Sigmoid colon (tissue), 7 donors: Measurements from ENCODE around the gene INTS11. TPM values are rescaled to one million over a fixed set of nuclear protein-coding genes. Genes with fewer than 3 reads are reported as not detected.

Experiments
- DNase-seq: peaks from one replicate; pipeline ENCODE4 v3.0.0-alpha.2; 2019
- H3K27ac ChIP-seq, 4 donors: fragments of 200-600 bp; sonication (generic); one replicate each; pipeline ENCODE4 v1.5.1; 2016 to 2019; ENCODE audit warnings: mild to moderate bottlenecking in 1 of 4
- H3K27me3 ChIP-seq, 3 donors: fragments of 200-600 bp; sonication (generic); one replicate each; pipeline ENCODE4 v1.5.1; 2019; ENCODE audit warnings: mild to moderate bottlenecking in 1 of 3
- H3K36me3 ChIP-seq, 4 donors: fragments of 200-600 bp; sonication (generic); one replicate each; pipeline ENCODE4 v1.5.1; 2016 to 2019
- H3K4me1 ChIP-seq, 4 donors: fragments of 200-600 bp; sonication (generic); one replicate each; pipeline ENCODE4 v1.5.1; 2017 to 2019
- H3K4me3 ChIP-seq, 4 donors: fragments of 200-600 bp; sonication (generic); one replicate each; pipeline ENCODE4 v1.5.1; 2017 to 2019; ENCODE audit warnings: mild to moderate bottlenecking in 2 of 4, moderate library complexity in 1 of 4
- H3K9me3 ChIP-seq, 4 donors: fragments of 200-600 bp in 3 of 4; sonication (generic) in 3 of 4; one replicate each; pipeline versions ENCODE4 v1.5.1 to v1.6.1; 2013 to 2019
- CTCF ChIP-seq, 4 experiments: fragments of 450-650 bp in 3 of 4; fragments of 200-600 bp in 1 of 4; IDR thresholded peaks; one replicate each; pipeline ENCODE4 v1.5.1; 2016 to 2019; ENCODE audit warnings: antibody characterized with exemption in 4 of 4, mild to moderate bottlenecking in 3 of 4, moderate library complexity in 2 of 4
- EP300 ChIP-seq, 4 donors: sonication (generic); formaldehyde crosslinking; IDR thresholded peaks; one replicate each; pipeline ENCODE4 v1.6.1; 2017; ENCODE audit warnings: antibody characterized with exemption in 4 of 4
- POLR2A ChIP-seq, 2 donors: fragments of 450-650 bp; IDR thresholded peaks; one replicate each; pipeline ENCODE4 v1.6.1; 2016; ENCODE audit warnings: antibody characterized with exemption in 2 of 2, mild to moderate bottlenecking in 2 of 2, moderate library complexity in 2 of 2
- POLR2AphosphoS5 ChIP-seq, 4 donors: sonication (generic); formaldehyde crosslinking; IDR thresholded peaks; one replicate each; pipeline ENCODE4 v1.6.1; 2017; ENCODE audit warnings: antibody characterized with exemption in 4 of 4
- WGBS, 2 donors: extraction: QIAGEN DNeasy Blood & Tissue Kit; methylation state at CpG; one replicate each; pipeline ENCODE4 v1.1.7; 2013; 5-methylcytosine and 5-hydroxymethylcytosine counted together
- intact Hi-C: fragments of 100-400 bp; cut with DNase I; formaldehyde crosslinking; loops from one replicate; pipeline ENCODE4 v1.15.1; 2023
- polyA plus RNA-seq, 3 donors: library from polyadenylated mRNA; stranded (reverse); fragments of 200-250 nt; gene quantifications; one replicate each; pipeline ENCODE4 v1.2.3, GENCODE V29; 2013
- total RNA-seq, 4 donors: library from RNA; depleted of rRNA; stranded (reverse); fragments of >200 nt; gene quantifications; one replicate each; pipeline ENCODE4 v1.1.0, GENCODE V29; 2016
- donor health status: healthy with polysubstance abuse.
- donor health status: Bipolar disorder and iron deficiency.
- donor health status: healthy.

Gene INTS11
- total and polyA plus RNA-seq, 7 donors = 58.3 to 135 (median 87.1) TPM

GRCh38 chr1:1347026-1347595 is 22.7 kb upstream of the INTS11 start:
- intact Hi-C loops = no loop called here
- TF ChIP-seq POLR2AphosphoS5 (IDR thresholded peaks at IDR 0.05) = no peak
- no peak for TF ChIP-seq EP300 (IDR thresholded peaks at IDR 0.05)
- TF ChIP-seq POLR2A (IDR thresholded peaks at IDR 0.05) = no peak
- no peak for TF ChIP-seq CTCF (IDR thresholded peaks at IDR 0.05)
- Histone ChIP-seq H3K9me3 (no peaks in the 10 kb centered on the region), H3K27me3 (no peaks in the 10 kb centered on the region), H3K36me3 (peaks cover 0 to 1% (median 0%) of the 10 kb centered on the region in 4 donors), H3K27ac (peak overlapping the region; percentile 71 to 96 (median 78)), H3K4me1 (peaks cover 0 to 53% (median 51%) of the 10 kb centered on the region in 4 donors), H3K4me3 (peak overlapping the region in 3 of 4 donors; percentile 63 to 80 (median 76))
- DNase-seq = no peak
- WGBS, 2 donors = 35 to 75% methylated on average over 10 of the region's 10 CpGs

- WGBS, 2 donors = 90 to 94% methylated on average over 10 of the region's 10 CpGs
- no peak overlapping the region for H3K4me3 ChIP-seq
- H3K4me1 ChIP-seq = peaks cover 0 to 48% (median 45%) of the 10 kb centered on the region in 4 donors
- peak overlapping the region in 3 of 4 donors; percentile 39 to 96 (median 71) for H3K27ac ChIP-seq
- H3K27me3 ChIP-seq = no peaks in the 10 kb centered on the region
- intact Hi-C loops = no loop called here
- H3K9me3 ChIP-seq = no peaks in the 10 kb centered on the region
- H3K36me3 ChIP-seq = peaks cover 0 to 7% (median 5%) of the 10 kb centered on the region in 4 donors
- no peak for DNase-seq
- no peak for TF ChIP-seq POLR2A (IDR thresholded peaks at IDR 0.05)
These were observed 22.0 kb upstream of the INTS11 start for GRCh38 chr1:1346501-1346890.

- peaks cover 0 to 45% (median 42%) of the 10 kb centered on the region in 4 donors for H3K4me1 ChIP-seq
- WGBS, 2 donors = 79 to 84% methylated on average over 12 of the region's 12 CpGs
These were observed 21.5 kb upstream of the INTS11 start for GRCh38 chr1:1345860-1346500.

GRCh38 chr1:1345384-1345783 is 20.9 kb upstream of the INTS11 start:
- no peaks in the 10 kb centered on the region for H3K27me3 ChIP-seq
- peak overlapping the region in 1 of 4 donors; percentile 8 for H3K27ac ChIP-seq
- intact Hi-C loops = no loop called here
- no peak for TF ChIP-seq EP300 (IDR thresholded peaks at IDR 0.05)
- no peak for TF ChIP-seq CTCF (IDR thresholded peaks at IDR 0.05)
- TF ChIP-seq POLR2AphosphoS5 (IDR thresholded peaks at IDR 0.05) = no peak
- TF ChIP-seq POLR2A (IDR thresholded peaks at IDR 0.05) = no peak
- H3K4me3 ChIP-seq = no peak overlapping the region
- no peaks in the 10 kb centered on the region for H3K9me3 ChIP-seq
- H3K36me3 ChIP-seq = peaks cover under 1 to 18% (median 12%) of the 10 kb centered on the region in 4 donors
- 69 to 82% methylated on average over 16 of the region's 16 CpGs for WGBS, 2 donors
- peaks cover 0 to 45% (median 42%) of the 10 kb centered on the region in 4 donors for H3K4me1 ChIP-seq
- no peak for DNase-seq

More at GRCh38 chr1:1345860-1346500, 21.5 kb upstream of the INTS11 start:
- DNase-seq = no peak
- TF ChIP-seq CTCF (IDR thresholded peaks at IDR 0.05) = no peak
- no peak for TF ChIP-seq POLR2AphosphoS5 (IDR thresholded peaks at IDR 0.05)
- TF ChIP-seq POLR2A (IDR thresholded peaks at IDR 0.05) = no peak
- no peak for TF ChIP-seq EP300 (IDR thresholded peaks at IDR 0.05)
- Histone ChIP-seq H3K9me3 (no peaks in the 10 kb centered on the region), H3K36me3 (peaks cover 0 to 13% (median 9%) of the 10 kb centered on the region in 4 donors), H3K27ac (peak overlapping the region in 3 of 4 donors; percentile 39 to 96 (median 71)), H3K4me3 (no peak overlapping the region), H3K27me3 (no peaks in the 10 kb centered on the region)
- intact Hi-C loops = no loop called here

- WGBS, 2 donors = 58 to 71% methylated on average over 15 of the region's 15 CpGs
- Histone ChIP-seq H3K36me3 (peaks cover 7 to 23% (median 15%) of the 10 kb centered on the region in 4 donors), H3K4me3 (no peak overlapping the region), H3K27ac (peak overlapping the region in 1 of 4 donors; percentile 8), H3K27me3 (no peaks in the 10 kb centered on the region), H3K4me1 (peaks cover 0 to 45% (median 42%) of the 10 kb centered on the region in 4 donors), H3K9me3 (no peaks in the 10 kb centered on the region)
- TF ChIP-seq POLR2A (IDR thresholded peaks at IDR 0.05) = no peak
- peak in 1 of 4 experiments; percentile 33 for TF ChIP-seq CTCF (IDR thresholded peaks at IDR 0.05)
- intact Hi-C loops = no loop called here
- DNase-seq = no peak
These were observed 20.3 kb upstream of the INTS11 start for GRCh38 chr1:1344655-1345361.
